Suppressor macrophage treated with lipopolysaccharide for 1 hour (primary cell): ENCODE results near the gene CPLX3.
A peak's percentile ranks its signal among the peaks of the same experiment; 100 is the strongest.

ENCODE experiments used
- DNase-seq, 3 donors: peaks; one replicate each; pipeline ENCODE4 v3.0.0-alpha.2; 2020 to 2022

CPLX3 gene

DNA sequence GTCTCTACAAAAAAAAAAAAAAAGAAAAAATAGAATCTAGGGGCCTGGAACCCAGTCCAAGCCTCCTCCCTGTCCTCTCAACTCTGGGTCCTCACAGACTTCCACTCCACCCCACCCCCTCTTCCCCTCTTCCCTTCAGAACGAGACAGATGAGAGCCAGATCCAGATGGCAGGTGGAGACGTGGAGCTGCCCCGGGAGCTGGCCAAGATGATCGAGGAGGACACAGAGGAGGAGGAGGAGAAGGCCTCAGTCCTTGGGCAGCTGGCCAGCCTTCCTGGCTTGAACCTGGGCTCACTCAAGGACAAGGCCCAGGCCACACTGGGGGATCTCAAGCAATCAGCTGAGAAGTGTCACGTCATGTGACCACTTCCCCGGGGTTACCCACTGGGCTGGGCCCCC, 3.6 kb downstream of the CPLX3 start:
- DNase-seq: no peak

- no peak for DNase-seq
These were observed 4.4 kb downstream of the CPLX3 start for GRCh38 chr15:74830868-74831267.

GRCh38 chr15:74831813-74832495, 5.5 kb downstream of the CPLX3 start:
- no peak for DNase-seq

- peak; percentile 19 to 38 (median 36) for DNase-seq
These were observed 6.4 kb downstream of the CPLX3 start for GRCh38 chr15:74832826-74833225.

DNA sequence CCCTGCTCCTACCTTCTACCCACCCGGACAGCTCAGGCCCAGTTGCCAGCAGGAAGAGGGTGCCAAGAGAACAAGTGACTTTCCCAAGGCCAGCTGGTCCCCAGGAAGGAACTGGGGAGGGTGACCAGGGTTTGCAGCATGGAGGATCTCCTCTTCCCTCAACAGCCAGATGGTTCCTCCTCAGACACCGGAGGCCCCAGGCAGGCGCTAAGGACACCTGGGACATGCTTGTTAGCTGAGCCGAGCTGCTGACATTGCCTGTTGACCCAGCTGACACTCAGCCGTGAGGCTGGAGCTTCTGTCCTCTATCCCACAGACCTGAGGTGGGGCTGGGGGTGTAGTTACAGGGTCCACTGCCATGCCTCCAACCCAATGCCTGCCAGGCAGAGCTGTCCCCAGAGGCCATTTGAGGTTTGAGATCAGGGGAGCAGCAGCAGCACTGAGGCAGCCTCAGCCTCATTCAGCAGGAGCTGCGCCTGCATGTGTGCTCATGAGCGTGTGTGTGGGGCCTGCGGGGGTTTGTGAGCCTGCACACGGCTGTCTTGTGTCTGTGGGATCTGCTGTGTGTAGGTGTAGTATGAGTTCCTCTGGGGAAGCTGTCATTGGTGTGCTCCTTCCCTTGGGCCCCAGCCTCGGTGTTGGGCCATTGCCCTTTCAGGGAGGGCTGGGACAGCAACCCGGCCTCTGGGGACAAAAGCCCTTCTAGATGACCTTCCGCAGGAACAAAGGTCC, 7.1 kb downstream of the CPLX3 start:
- DNase-seq: peak in 1 of 3 donors; percentile 23

DNA sequence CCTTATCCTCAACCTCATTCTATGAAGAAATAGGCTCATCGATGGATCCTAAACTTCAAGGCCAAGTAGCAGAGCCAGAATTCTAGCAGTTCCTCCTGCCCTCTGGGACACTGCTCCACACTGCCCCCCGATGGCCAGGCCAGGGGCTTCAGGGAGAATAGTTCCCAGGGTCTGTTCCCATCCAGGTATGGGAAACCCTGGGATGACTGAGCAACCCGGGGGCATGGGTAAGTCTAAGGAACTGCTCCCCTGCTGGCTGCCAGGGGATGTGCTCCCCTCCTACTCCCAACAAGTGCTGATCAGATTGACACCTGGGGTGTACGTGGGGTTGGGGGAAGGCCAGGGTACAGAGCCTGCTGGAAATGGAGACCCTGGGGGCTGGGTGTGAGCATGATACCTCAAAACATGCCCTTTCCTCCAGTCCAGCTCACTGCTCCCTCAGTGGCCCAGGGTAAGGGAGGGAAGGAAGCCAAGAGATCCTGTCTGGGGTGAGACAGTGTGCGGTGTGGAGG, 8.9 kb downstream of the CPLX3 start:
- peak; percentile 68 to 83 (median 70) for DNase-seq

- no peak for DNase-seq
These were observed 10.4 kb downstream of the CPLX3 start for GRCh38 chr15:74836846-74837245.

- DNase-seq: no peak
These were observed 11.2 kb downstream of the CPLX3 start for GRCh38 chr15:74837482-74838136.

GRCh38 chr15:74838137-74838516, 11.7 kb downstream of the CPLX3 start:
- no peak for DNase-seq

DNA sequence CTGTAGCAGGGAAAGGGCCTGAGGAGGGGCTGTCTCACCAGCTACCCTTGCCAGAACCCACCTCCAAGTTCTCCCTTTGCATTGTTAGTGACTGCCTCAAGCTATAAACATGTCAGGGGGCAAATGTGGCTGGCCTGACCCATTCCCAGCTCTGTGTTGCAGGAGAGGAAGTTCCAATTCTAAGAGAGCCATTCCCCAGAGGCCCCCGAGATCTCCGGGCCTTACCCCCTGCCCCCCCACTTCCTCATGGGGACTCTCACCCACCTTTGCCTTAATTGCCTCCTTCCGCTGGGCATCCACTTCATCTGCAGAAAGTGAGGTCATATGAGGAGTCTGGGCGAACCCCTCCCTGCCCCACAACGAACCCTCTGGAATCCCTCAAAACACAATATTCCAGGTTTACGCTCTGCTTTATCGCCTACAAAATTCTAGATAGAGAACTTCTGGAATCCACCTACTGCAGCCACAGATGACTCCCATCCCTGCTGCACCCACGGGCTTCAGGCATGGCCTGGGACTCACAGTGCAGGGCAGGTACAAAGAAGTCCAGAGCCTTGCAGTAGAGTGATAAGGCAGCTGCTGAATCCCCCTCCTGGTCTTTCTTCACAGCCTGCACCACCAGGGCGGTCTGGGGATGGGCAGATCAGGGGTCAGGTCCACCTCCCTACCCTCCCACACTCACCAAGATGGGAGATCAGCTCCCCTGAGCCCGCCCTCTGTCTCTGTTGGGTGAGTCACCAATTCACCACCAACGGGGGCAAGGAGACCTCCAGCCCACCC, 12.5 kb downstream of the CPLX3 start:
- DNase-seq: no peak

DNA sequence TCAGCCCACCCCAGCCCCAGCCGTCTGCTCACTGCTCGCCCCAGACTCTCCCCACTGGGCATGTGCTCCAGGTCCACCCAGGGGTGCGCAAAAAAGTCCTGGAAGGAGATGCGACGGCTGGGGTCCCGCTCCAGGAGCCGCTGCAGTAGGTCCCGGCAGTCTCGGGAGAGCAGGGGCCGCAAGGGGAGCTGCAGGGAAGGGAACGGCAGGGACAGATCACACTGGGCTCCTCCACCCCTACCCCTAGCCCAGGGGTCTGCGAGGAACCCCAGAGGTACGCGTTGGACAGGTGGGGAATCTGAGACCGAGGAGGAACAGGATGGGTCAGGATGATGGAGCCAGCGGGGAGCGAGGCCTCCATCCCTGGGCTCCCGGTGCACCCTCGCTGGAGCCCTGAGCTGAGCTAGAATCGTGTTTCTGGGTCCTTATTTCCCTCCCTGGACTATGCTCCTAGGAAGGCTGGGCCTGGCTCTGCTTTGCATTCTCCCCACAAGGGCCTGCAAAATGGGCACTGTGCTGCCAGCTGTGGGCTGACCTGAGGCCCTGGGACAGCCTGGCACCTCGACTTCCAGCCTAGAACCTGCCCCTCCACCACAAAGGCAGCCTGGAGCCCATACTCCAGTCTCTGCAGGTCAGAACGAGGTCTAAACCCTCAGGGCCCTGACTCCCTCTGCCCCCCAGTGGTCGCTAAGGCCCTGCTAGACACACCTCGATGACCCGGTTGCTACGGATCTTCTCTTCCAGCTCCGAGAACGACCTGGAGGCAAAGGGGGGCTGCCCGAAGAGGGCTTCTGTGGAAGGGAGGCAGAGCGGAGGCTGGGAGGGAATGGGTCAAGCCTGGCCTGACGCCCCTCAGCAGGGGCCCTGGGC, 13.3 kb downstream of the CPLX3 start:
- DNase-seq: no peak

GRCh38 chr15:74840851-74841775, 14.7 kb downstream of the CPLX3 start:
- DNase-seq: no peak

DNA sequence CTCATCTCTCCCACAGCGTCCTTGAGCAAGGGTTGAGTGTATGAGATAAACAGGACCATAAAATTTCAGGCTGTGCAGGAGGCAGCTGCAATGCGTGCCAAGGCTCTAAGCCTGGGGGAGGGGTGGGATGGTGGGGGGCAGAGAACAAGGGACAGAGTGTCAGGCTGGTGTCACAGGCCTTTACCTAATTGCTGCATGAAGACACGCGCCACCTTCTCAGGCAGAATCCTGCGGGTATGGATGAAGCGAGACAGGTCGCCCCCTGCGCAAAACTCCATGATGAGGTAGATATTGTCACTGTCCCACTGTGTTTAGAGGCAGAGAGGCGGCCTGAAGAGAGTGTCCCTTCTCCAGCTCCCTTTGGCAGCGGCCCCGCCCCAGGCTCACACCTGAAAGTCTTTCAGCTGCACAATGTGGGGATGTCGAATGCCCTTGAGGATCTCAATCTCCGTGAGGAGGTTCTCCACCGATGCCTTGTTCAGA, 15.5 kb downstream of the CPLX3 start:
- no peak for DNase-seq

DNA sequence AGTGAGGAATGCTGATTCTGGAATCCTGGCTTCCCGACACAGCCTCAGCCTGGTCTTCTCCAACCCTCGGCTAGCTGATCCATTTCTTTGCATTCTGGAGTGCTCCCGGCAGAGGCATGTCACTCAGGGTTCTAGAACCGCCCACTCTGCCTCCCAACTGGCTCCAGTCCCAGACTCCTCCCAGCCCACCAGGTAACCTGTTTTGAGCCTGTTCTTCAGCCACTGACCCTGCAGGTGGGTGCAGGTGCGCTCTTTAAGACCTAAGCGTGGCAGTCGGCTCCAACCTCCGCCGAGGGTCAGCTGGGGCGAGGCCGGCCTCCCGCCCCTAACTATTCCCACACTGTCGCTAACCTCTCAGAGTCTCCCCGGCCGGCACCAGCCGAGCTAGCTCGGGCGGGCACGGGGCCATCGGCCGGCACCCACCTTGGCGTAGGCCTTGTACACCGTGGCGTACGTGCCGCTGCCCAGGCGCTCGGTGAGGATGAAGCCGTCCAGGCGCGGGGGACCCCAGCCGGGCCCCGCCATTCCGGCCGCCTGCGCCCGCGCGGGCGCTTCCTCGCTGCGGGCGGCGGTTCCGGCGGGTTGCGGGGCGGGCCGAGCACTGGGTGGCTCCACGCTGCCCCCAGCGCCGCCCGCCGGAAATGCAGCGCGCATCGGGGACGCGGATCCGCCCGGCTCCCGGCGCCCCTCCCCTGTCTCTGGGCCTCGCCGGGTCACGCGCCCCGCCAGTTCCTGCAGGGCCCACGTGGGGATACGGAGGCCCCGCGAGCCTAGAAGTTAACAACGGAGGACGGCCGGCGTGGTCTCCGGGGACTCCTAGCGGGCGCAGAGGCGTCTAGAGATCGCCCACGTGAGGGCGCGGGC, 16.4 kb downstream of the CPLX3 start, which contains the start of gene ULK3:
TSS of gene ULK3 (minus strand) at position 576 of the 864 bp plus-strand sequence. CDS start at position 525, 51 bp downstream.
- DNase-seq: peak; percentile 94 to 98 (median 97)

DNA sequence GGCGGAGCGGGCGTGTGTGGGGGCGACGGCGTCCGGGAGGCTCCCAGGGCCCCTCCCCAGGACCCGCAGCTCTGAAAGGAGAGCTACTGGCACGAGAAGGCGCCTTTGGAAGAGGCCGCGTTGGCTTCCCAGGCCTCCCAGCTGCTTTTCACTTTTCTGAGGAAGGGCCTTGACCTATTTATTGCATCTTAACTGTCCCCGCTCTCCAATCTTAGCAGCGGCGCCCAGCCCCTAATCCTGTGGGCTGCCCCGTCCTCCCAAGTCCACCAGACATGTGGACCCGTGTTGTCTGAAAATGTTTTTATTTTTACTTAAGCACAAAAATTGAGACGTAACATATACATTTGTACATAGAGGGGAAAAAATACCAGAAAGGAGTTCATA, 17.0 kb downstream of the CPLX3 start:
- no peak for DNase-seq

- no peak for DNase-seq
These were observed 17.5 kb downstream of the CPLX3 start for GRCh38 chr15:74843891-74844299.

- no peak for DNase-seq
These were observed 18.1 kb downstream of the CPLX3 start for GRCh38 chr15:74844319-74845207.

DNA sequence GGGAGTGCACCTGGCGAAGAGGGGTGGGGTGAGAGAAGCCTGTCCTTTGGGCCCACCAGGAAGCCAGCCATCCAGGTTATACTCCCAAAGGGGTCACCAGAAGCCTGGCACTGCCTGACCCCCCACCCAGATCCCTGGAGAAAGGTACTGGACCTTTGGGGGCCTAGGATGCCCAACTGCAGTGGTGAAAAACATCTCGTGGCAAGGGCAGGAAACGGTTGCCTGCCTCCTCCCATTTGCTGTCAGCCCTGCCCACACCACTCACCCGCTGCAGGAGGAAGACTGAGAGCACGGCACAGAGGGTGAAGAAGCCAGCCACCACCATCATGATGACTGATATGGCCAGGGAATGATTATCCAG, 18.8 kb downstream of the CPLX3 start:
- peak in 1 of 3 donors; percentile 30 for DNase-seq

GRCh38 chr15:74845581-74845980, 19.2 kb downstream of the CPLX3 start:
- no peak for DNase-seq
